HG02840 (cell line): ENCODE data around the gene TMC3.
"Not testable (repeated sequence)": the region's sequence is repeated elsewhere in the genome, so short reads cannot be mapped to it uniquely, and the experiment has no call there.

Experiments
- ATAC-seq: cut with Tn5 transposase; IDR thresholded peaks from one replicate; pipeline ENCODE4 v1.9.1; 2021; ENCODE audit warnings: mild to moderate bottlenecking, moderate library complexity, moderate number of reproducible peaks; ENCODE audit not compliant: unreplicated experiment, low FRiP score

TMC3 gene

DNA sequence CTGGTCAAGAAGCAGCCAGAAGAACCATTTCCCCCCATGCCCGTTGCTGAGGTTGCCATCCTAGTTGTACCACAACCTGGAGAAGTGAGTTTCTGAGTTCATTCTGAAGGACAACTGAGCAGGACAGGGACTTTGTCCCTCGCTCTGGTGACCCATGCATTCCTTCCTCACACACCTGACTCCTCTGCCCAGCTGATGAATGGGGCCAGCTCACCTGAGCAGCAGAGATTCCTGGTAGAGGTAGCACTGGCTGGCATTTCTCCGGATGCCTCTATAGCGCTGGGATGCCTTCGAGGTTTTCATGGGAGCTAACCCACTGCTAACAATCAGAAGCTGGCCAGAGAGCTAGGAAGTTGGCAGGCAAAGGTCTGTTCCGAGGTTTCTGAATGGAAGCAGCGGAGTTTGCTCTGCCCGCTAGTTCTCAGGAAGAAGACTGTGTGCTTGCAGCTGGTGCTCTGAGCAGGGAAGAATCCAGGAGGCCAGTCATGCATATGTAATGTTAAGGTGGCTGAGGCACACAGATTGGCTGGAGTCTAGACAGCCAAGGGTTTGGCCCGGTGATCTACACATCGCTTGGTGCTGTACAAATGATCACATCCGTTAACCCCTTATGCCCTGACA is at the start of gene TMC3:
Gene TMC3 (minus strand): TSS at position 439 of the 621 bp plus-strand sequence. CDS start 136 bp downstream, at position 303.
- no peak for ATAC-seq

- ATAC-seq, result no peak
Measured at GRCh38 chr15:81421461-81421860, 47.4 kb upstream of the TMC3 start.

GRCh38 chr15:81419332-81419943 is 45.4 kb upstream of the TMC3 start:
- no peak for ATAC-seq

DNA sequence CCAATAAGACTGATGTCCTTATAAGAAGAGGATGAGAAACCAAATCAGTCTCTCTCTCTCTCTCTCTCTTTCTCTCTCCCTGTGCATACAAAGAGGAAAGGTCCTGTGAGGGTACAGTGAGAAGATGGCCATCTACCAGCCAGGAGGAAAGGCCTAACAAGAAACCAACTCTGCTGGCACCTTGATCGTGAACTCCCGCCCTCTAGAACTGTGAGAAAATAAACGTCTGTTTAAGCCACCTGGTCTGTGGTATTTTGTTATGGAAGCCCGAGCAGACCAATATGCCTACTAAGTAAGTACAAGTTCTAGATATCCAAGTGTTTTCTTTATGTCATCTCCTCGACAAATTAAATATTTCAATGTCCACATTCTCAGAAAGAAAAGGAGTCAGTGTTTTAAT is 44.9 kb upstream of the TMC3 start:
- ATAC-seq, result no peak

GRCh38 chr15:81418444-81418843 is 44.4 kb upstream of the TMC3 start:
- ATAC-seq, result no peak

DNA sequence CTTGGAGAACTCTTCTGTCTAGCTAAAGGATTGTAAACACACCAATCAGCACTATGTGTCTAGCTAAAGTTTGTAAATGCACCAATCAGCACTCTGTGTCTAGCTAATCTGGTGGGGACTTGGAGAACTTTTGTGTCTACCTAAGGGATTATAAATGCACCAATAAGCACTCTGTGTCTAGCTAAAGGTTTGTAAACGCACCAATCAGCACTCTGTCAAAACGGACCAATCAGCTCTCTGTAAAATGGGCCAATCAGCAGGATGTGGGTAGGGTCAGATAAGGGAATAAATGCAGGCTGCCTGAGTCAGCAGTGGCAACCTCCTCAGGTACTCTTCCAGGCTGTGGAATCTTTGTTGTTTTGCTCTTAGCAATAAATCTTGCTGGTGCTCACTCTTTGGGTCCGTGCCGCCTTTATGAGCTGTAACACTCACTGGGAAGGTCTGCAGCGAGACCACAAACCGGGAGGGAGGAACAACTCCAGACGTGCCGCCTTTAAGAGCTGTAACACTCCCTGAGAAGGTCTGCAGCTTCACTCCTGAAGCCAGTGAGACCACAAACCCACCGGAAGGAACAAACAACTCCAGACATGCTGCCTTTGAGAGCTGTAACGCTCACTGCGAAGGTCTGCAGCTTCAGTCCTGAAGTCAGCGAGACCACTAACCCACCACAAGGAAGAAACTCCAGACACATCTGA is 40.4 kb upstream of the TMC3 start:
- not testable (repeated sequence) for ATAC-seq

- no peak for ATAC-seq
Measured at GRCh38 chr15:81413851-81414250, 39.8 kb upstream of the TMC3 start.

DNA sequence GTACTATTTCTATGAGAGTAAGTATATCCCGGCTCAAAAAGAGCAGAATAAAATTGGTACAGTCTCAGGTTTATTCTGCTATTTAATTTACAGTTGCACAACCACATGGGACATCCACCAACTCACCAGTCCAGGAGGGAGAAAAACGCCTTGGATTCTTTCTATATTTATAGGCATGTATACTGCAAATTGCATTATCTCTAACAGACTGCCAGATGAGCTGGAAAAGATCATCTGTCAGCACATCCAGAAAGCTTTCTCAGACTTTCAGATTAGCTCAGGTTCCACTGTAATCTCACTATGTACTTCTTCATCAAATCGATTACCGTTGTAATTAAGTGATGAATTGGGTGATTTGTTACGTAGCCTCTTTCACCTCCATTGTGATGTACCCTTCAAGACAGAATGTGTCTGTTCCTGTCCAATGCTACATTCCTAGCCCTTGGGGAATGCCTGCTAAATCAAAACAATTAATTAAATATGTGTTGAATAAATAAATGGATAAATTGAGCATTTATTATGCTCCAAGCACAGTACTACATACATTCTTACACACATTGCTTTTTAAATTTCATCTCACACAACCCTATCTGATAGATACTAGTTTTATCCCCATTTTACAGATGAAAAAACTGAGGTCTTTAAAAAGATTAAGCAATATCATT is 38.1 kb upstream of the TMC3 start:
- ATAC-seq, result no peak

- ATAC-seq, result no peak
Measured at GRCh38 chr15:81411051-81411450, 37.0 kb upstream of the TMC3 start.

GRCh38 chr15:81410318-81410753 is 36.3 kb upstream of the TMC3 start:
- no peak for ATAC-seq

- ATAC-seq, result no peak
Measured at GRCh38 chr15:81407718-81408117, 33.7 kb upstream of the TMC3 start.

- ATAC-seq, result no peak
Measured at GRCh38 chr15:81407176-81407575, 33.2 kb upstream of the TMC3 start.

- ATAC-seq, result no peak
Measured at GRCh38 chr15:81400640-81401236, 26.7 kb upstream of the TMC3 start.

GRCh38 chr15:81398910-81399551 is 25.0 kb upstream of the TMC3 start:
- no peak for ATAC-seq

DNA sequence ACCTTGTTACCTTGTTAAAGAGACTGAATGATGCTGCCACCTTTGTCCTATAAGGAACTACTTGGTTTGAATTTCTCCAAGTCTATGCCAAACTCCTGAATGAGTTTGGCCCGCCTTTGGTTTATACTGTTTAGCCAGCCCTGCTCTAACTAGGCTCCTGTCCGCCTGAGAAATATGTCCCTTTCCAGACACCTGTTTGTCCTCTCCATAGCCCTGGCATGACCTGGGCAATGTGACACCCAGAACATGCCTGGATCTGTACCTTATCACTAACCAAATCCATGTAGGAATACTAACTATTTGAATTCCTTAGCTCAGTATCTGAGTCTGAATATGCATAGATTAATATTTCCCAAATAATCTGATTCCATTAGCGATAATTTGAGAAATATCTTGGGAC is 24.4 kb upstream of the TMC3 start:
- no peak for ATAC-seq

GRCh38 chr15:81394603-81395002 is 20.6 kb upstream of the TMC3 start:
- ATAC-seq, result no peak

DNA sequence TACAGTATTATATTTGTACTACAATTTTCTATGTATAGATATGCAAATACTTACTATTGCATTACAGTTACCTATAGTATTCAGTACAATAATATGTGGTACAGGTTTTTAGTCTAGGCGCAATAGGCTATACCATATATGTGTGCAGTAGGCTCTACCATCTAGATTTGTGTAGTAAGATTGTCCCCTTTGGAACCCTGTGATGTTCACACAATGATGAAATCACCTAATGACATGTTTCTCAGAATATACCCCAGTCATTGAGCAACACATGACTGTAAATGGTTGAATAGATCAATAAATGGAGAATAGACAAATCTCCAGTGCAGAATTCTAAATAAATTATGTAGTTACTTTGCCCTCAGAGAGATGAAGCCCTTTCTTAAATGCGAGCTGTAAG is 17.6 kb upstream of the TMC3 start:
- ATAC-seq, result no peak

DNA sequence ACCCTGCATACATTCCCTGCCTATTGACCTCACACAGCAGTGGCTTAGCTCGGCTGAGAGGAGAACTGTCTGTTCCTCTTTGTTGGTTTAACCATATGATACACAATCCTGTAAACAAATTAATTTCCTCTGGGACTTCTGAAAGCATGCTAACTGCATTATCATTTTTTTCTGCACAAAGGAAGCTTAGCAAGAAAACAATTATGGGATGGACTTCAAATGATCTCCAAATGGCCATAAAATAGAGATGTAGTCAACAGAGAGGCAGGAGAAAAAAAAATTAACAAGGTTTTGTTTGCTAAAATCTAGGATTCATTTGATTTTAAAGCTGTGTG is 14.4 kb upstream of the TMC3 start:
- ATAC-seq, result no peak

DNA sequence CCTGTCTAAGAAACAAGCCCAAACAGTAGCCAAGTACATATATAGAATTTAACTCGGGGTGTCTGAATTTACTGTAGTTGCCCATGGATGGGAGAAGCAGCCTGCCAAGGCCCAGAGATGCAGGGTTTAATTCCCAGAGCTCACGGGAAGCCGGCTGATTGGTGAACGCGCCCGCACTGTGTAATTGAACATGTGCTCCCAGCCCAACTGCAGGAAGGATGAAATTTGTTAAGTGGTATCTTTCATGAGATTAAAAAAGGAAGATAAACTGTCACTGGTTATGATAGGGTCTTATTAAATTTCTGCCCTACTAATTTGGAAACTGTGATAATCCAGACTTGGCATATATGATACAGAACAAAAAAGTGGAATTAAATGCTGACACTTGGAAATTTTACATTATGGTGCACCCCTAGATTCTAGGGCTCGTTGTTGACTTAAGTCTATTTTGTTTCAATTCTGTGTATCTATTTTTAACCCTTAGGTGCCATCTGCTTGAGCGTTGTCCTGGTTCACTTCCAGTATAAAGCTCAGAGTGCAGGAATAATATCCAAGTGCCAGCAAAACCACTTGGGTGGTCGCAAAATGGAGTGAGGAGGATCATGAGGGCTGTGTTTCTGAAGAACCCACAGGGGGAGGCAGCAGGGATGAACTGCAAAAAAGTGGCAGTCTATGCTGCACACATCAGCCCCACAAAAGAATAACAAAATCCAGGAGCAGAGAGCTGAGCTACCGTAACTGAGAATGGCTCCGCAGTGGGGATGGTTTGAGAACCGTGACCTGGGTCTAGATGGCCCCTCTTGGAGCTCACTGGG is 13.8 kb upstream of the TMC3 start:
- ATAC-seq, result no peak

DNA sequence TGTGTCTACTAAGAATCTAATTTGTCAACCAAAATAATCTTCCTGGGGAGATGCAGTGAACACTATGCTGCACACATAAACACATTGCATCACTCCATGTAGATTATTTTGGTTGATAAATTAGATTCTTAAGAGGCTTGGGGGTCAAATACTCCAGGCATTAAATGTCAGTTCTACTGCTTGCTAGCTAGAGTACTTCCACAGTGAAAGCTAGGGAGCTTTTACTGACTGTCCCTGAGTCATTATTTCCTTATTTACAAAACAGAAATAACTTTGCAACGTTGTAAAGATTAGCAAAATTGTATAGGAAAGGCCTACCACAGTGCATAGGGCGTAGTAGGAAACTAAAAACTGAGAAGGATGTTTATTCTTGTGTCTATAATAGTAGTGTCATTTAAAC is 12.9 kb upstream of the TMC3 start:
- no peak for ATAC-seq
